SU-DHL-6 (cell line): ENCODE results near the gene ELOF1.

Source experiments
- CTCF ChIP-seq: fragments of 200-600 bp; sonication (generic); IDR thresholded peaks from one replicate; pipeline ENCODE4 v1.5.1; 2017; ENCODE audit warnings: antibody characterized with exemption, mild to moderate bottlenecking, low read length, moderate library complexity; ENCODE audit not compliant: insufficient read depth, poor library complexity, severe bottlenecking
- EZH2phosphoT487 ChIP-seq: fragments of 200-600 bp; sonication (generic), shearing (Covaris generic); conservative IDR thresholded peaks from 2 replicates; pipeline ENCODE4 v1.6.1; 2018; ENCODE audit warnings: mild to moderate bottlenecking, antibody characterized with exemption, low read length, moderate library complexity, mixed read lengths

- TF ChIP-seq CTCF (no peak), EZH2phosphoT487 (no peak)
These were observed 3.8 kb downstream of the ELOF1 start for GRCh38 chr19:11555246-11555645.
